ENCODE data around the gene ROGDI.

DNA sequence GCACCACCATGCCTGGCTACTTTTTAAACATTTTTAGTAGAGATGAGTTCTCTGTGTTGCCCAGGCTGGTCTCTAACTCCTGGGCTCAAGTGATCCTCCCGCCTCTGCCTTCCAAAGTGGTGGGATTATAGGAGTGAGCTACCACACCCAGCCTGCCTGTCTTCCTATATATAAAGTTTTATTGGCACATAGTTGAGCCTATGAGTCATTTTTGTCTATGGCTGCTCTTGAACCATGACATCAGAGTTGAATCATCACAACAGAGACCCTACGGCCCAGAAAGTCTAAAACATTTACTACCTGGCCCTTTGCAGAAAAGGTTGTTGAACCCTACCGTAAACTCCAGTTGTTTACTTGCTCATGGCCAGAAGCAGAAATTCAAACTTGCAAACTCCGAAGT is 22.2 kb downstream of the ROGDI start:
- TF ChIP-seq TAF1 (IDR thresholded peaks at IDR 0.05; ENCODE audit: borderline replicate concordance, insufficient read depth, low read length) (no peak), REST (IDR thresholded peaks at IDR 0.05; ENCODE audit: insufficient read depth in 1 of 2, low read depth in 2 of 2, low read length in 2 of 2) (no peak)

Data from PFSK-1 (cell line).